OCI-LY7 (cell line): ENCODE results near the gene ANKRD36B. TPM values are rescaled to one million over a fixed set of nuclear protein-coding genes. Genes with fewer than 3 reads are reported as not detected.
"Not testable (repeated sequence)": the region's sequence is repeated elsewhere in the genome, so short reads cannot be mapped to it uniquely, and the experiment has no call there.

Source experiments
- BruUV-seq: library from RNA; stranded (reverse); fragments of 400-500 nt; replicated peaks from 2 replicates; lab custom pipeline; 2021; lab: Mats Ljungman, UMichigan
- CTCF ChIA-PET: fragments of 300-600 bp; sonication (Branson Sonifier 250); formaldehyde crosslinking; loops from one replicate; lab custom pipeline; 2022; ENCODE audit warnings: antibody characterized with exemption; ENCODE audit not compliant: unreplicated experiment; lab: Charles Lee
- POLR2A ChIA-PET: fragments of 300-600 bp; sonication (Branson Sonifier 250); formaldehyde crosslinking; loops from one replicate; lab custom pipeline; 2022; ENCODE audit warnings: antibody characterized with exemption; lab: Charles Lee
- DNase-seq: peaks from one replicate; pipeline ENCODE4 v3.0.0-alpha.2; 2015; ENCODE audit warnings: low spot score
- H2AFZ ChIP-seq: fragments of 200-600 bp; sonication (generic), shearing (Covaris generic); 2 replicates; pipeline ENCODE4 v1.6.1; 2014; ENCODE audit warnings: mild to moderate bottlenecking, antibody characterized with exemption, low read length, moderate library complexity
- H3K27ac ChIP-seq: fragments of 200-600 bp; sonication (generic); 2 replicates; pipeline ENCODE4 v1.5.1; 2014; ENCODE audit warnings: mixed run types, low read depth, mild to moderate bottlenecking, moderate library complexity, low read length, inconsistent platforms; ENCODE audit not compliant: poor library complexity, severe bottlenecking
- H3K36me3 ChIP-seq: fragments of 200-600 bp; sonication (generic); 2 replicates; pipeline ENCODE4 v1.6.1; 2014; ENCODE audit warnings: mild to moderate bottlenecking, antibody characterized with exemption, low read length, moderate library complexity, mixed read lengths; ENCODE audit not compliant: insufficient read depth
- H3K4me1 ChIP-seq: fragments of 200-600 bp; sonication (generic); 2 replicates; pipeline ENCODE4 v1.5.1; 2014; ENCODE audit warnings: mild to moderate bottlenecking, low read length; ENCODE audit not compliant: insufficient read depth, poor library complexity, severe bottlenecking
- H3K4me2 ChIP-seq: fragments of 200-600 bp; sonication (generic); 2 replicates; pipeline ENCODE4 v1.6.1; 2014; ENCODE audit warnings: mild to moderate bottlenecking, low read length
- H3K4me3 ChIP-seq: fragments of 200-600 bp; sonication (generic); 2 replicates; pipeline ENCODE4 v1.5.1; 2014; ENCODE audit warnings: mild to moderate bottlenecking, low read depth, low read length; ENCODE audit not compliant: poor library complexity, severe bottlenecking
- H3K79me2 ChIP-seq: fragments of 200-600 bp; sonication (generic); 2 replicates; pipeline ENCODE4 v1.6.1; 2016; ENCODE audit warnings: low read depth, mild to moderate bottlenecking, low read length, moderate library complexity, mixed read lengths; ENCODE audit not compliant: insufficient read depth
- H3K9me2 ChIP-seq: fragments of 200-600 bp; sonication (generic); 2 replicates; pipeline ENCODE4 v1.6.1; 2016; ENCODE audit warnings: mild to moderate bottlenecking, low read length, mixed read lengths; ENCODE audit not compliant: insufficient read depth
- H3K9me3 ChIP-seq: fragments of 200-600 bp; sonication (generic); 2 replicates; pipeline ENCODE4 v1.6.1; 2014; ENCODE audit warnings: mild to moderate bottlenecking, mixed run types, low read length, mixed read lengths
- H4K20me1 ChIP-seq: fragments of 200-600 bp; sonication (generic); 2 replicates; pipeline ENCODE4 v1.6.1; 2014; ENCODE audit warnings: mild to moderate bottlenecking, antibody characterized with exemption, low read length, moderate library complexity, mixed read lengths; ENCODE audit not compliant: insufficient read depth
- intact Hi-C: fragments of 100-400 bp; cut with micrococcal nuclease; formaldehyde crosslinking; loops from one replicate; pipeline ENCODE4 v1.10.0; 2022; ENCODE audit not compliant: unreplicated experiment
- total RNA-seq, 2 experiments: library from RNA; depleted of rRNA in 1 of 2; stranded (reverse); fragments of >200 nt in 1 of 2; shearing (Covaris generic) in 1 of 2; gene quantifications; 2 replicates each; pipeline ENCODE4 v1.2.3, GENCODE V29; 2014 to 2022

Gene ANKRD36B
- total RNA-seq, 2 experiments from 2014 or later = 59.6 to 84.9 TPM

GRCh38 chr2:97605524-97606339, 16.1 kb upstream of the ANKRD36B start:
- POLR2A ChIA-PET, H3K36me3 ChIP-seq, DNase-seq, CTCF ChIA-PET, BruUV-seq, H3K27ac ChIP-seq, H3K4me3 ChIP-seq, H3K9me2 ChIP-seq, H4K20me1 ChIP-seq, H3K4me1 ChIP-seq, H3K9me3 ChIP-seq, H3K79me2 ChIP-seq, H2AFZ ChIP-seq, intact Hi-C loops, H3K4me2 ChIP-seq: not testable (repeated sequence)

- H2AFZ ChIP-seq, H3K9me2 ChIP-seq, intact Hi-C loops, POLR2A ChIA-PET, H4K20me1 ChIP-seq, BruUV-seq, H3K36me3 ChIP-seq, H3K27ac ChIP-seq, H3K4me3 ChIP-seq, H3K9me3 ChIP-seq, CTCF ChIA-PET, H3K79me2 ChIP-seq, H3K4me1 ChIP-seq, DNase-seq, H3K4me2 ChIP-seq: not testable (repeated sequence)
Observed at GRCh38 chr2:97605109-97605508, 15.4 kb upstream of the ANKRD36B start.

GRCh38 chr2:97601537-97601936, 11.9 kb upstream of the ANKRD36B start:
- H3K9me3 ChIP-seq, H3K4me1 ChIP-seq, CTCF ChIA-PET, intact Hi-C loops, H4K20me1 ChIP-seq, DNase-seq, H3K79me2 ChIP-seq, H3K9me2 ChIP-seq, BruUV-seq, H3K36me3 ChIP-seq, H3K4me2 ChIP-seq, POLR2A ChIA-PET, H3K27ac ChIP-seq, H3K4me3 ChIP-seq, H2AFZ ChIP-seq: not testable (repeated sequence)

GRCh38 chr2:97596180-97596579, 6.5 kb upstream of the ANKRD36B start:
- POLR2A ChIA-PET, H4K20me1 ChIP-seq, DNase-seq, H3K79me2 ChIP-seq, CTCF ChIA-PET, H3K27ac ChIP-seq, H3K36me3 ChIP-seq, H3K9me3 ChIP-seq, H3K9me2 ChIP-seq, BruUV-seq, intact Hi-C loops, H3K4me1 ChIP-seq, H3K4me3 ChIP-seq, H3K4me2 ChIP-seq, H2AFZ ChIP-seq: not testable (repeated sequence)

- intact Hi-C loops, POLR2A ChIA-PET, DNase-seq, H3K36me3 ChIP-seq, H3K4me1 ChIP-seq, H3K27ac ChIP-seq, H4K20me1 ChIP-seq, H3K9me2 ChIP-seq, BruUV-seq, H3K4me2 ChIP-seq, H2AFZ ChIP-seq, H3K4me3 ChIP-seq, H3K79me2 ChIP-seq, CTCF ChIA-PET, H3K9me3 ChIP-seq: not testable (repeated sequence)
Observed at GRCh38 chr2:97593520-97593919, 3.8 kb upstream of the ANKRD36B start.
